Measurements from ENCODE around the gene PI4KB. TPM values are rescaled to one million over a fixed set of nuclear protein-coding genes. Genes with fewer than 3 reads are reported as not detected.

The PI4KB gene
- total and polyA plus RNA-seq, 9 of the 15 experiments (the other 6 are each of a cell fraction or from before 2014, with no cell fraction given) = 3.1 to 65.4 (median 45.1) TPM

- TF ChIP-seq, protein P1, sequence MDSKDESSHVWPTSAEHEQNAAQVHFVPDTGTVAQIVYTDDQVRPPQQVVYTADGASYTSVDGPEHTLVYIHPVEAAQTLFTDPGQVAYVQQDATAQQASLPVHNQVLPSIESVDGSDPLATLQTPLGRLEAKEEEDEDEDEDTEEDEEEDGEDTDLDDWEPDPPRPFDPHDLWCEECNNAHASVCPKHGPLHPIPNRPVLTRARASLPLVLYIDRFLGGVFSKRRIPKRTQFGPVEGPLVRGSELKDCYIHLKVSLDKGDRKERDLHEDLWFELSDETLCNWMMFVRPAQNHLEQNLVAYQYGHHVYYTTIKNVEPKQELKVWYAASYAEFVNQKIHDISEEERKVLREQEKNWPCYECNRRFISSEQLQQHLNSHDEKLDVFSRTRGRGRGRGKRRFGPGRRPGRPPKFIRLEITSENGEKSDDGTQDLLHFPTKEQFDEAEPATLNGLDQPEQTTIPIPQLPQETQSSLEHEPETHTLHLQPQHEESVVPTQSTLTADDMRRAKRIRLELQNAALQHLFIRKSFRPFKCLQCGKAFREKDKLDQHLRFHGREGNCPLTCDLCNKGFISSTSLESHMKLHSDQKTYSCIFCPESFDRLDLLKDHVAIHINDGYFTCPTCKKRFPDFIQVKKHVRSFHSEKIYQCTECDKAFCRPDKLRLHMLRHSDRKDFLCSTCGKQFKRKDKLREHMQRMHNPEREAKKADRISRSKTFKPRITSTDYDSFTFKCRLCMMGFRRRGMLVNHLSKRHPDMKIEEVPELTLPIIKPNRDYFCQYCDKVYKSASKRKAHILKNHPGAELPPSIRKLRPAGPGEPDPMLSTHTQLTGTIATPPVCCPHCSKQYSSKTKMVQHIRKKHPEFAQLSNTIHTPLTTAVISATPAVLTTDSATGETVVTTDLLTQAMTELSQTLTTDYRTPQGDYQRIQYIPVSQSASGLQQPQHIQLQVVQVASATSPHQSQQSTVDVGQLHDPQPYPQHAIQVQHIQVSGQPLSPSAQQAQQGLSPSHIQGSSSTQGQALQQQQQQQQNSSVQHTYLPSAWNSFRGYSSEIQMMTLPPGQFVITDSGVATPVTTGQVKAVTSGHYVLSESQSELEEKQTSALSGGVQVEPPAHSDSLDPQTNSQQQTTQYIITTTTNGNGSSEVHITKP (IDR thresholded peaks at IDR 0.05; ENCODE audit: partially characterized antibody) = no peak
- TF ChIP-seq PHB (CRISPR knock-in tag; IDR thresholded peaks at IDR 0.05) (no peak), GTF2E2 (tag; IDR thresholded peaks at IDR 0.05) (no peak), MEF2A (IDR thresholded peaks at IDR 0.05; ENCODE audit: control insufficient read depth, low read depth, low read length) (no peak), ZNF24 (IDR thresholded peaks at IDR 0.05) (no peak), ELF2 (CRISPR knock-in tag; IDR thresholded peaks at IDR 0.05) (no peak), CC2D1A (IDR thresholded peaks at IDR 0.05) (no peak), ZNF316 (IDR thresholded peaks at IDR 0.05) (peak; percentile 38; the same call in 1 of the 2 replicates), MYBL2 (IDR thresholded peaks at IDR 0.05; ENCODE audit: low read depth) (0 out of 2 replicates have a peak, but pooled peaks have one; percentile 20), MYBL2 (CRISPR knock-in tag; IDR thresholded peaks at IDR 0.05; ENCODE audit: borderline replicate concordance) (no peak), MEIS2 (IDR thresholded peaks at IDR 0.05; ENCODE audit: partially characterized antibody) (peak; percentile 25), PATZ1 (CRISPR knock-in tag; IDR thresholded peaks at IDR 0.05; ENCODE audit: borderline replicate concordance) (no peak), BHLHE40 (IDR thresholded peaks at IDR 0.05; ENCODE audit: low read length) (0 out of 2 replicates have a peak, but pooled peaks have one; percentile 25), ZNF75A (CRISPR knock-in tag; IDR thresholded peaks at IDR 0.05) (no peak), ARHGAP35 (IDR thresholded peaks at IDR 0.05; ENCODE audit: partially characterized antibody) (no peak), DNMT1 (IDR thresholded peaks at IDR 0.05) (no peak), KLF6 (CRISPR knock-in tag; IDR thresholded peaks at IDR 0.05; ENCODE audit: borderline replicate concordance) (no peak), ATF7 (IDR thresholded peaks at IDR 0.05) (no peak)
- TF ChIP-seq, protein P2, sequence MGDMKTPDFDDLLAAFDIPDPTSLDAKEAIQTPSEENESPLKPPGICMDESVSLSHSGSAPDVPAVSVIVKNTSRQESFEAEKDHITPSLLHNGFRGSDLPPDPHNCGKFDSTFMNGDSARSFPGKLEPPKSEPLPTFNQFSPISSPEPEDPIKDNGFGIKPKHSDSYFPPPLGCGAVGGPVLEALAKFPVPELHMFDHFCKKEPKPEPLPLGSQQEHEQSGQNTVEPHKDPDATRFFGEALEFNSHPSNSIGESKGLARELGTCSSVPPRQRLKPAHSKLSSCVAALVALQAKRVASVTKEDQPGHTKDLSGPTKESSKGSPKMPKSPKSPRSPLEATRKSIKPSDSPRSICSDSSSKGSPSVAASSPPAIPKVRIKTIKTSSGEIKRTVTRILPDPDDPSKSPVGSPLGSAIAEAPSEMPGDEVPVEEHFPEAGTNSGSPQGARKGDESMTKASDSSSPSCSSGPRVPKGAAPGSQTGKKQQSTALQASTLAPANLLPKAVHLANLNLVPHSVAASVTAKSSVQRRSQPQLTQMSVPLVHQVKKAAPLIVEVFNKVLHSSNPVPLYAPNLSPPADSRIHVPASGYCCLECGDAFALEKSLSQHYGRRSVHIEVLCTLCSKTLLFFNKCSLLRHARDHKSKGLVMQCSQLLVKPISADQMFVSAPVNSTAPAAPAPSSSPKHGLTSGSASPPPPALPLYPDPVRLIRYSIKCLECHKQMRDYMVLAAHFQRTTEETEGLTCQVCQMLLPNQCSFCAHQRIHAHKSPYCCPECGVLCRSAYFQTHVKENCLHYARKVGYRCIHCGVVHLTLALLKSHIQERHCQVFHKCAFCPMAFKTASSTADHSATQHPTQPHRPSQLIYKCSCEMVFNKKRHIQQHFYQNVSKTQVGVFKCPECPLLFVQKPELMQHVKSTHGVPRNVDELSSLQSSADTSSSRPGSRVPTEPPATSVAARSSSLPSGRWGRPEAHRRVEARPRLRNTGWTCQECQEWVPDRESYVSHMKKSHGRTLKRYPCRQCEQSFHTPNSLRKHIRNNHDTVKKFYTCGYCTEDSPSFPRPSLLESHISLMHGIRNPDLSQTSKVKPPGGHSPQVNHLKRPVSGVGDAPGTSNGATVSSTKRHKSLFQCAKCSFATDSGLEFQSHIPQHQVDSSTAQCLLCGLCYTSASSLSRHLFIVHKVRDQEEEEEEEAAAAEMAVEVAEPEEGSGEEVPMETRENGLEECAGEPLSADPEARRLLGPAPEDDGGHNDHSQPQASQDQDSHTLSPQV (IDR thresholded peaks at IDR 0.05) = no peak
- TF ChIP-seq, protein P3, sequence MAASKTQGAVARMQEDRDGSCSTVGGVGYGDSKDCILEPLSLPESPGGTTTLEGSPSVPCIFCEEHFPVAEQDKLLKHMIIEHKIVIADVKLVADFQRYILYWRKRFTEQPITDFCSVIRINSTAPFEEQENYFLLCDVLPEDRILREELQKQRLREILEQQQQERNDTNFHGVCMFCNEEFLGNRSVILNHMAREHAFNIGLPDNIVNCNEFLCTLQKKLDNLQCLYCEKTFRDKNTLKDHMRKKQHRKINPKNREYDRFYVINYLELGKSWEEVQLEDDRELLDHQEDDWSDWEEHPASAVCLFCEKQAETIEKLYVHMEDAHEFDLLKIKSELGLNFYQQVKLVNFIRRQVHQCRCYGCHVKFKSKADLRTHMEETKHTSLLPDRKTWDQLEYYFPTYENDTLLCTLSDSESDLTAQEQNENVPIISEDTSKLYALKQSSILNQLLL (CRISPR knock-in tag; IDR thresholded peaks at IDR 0.05; ENCODE audit: borderline replicate concordance) = no peak
Measured at GRCh38 chr1:151311011-151311410, 16.2 kb downstream of the PI4KB start (continued).
